ENCODE measurements around the gene TIFAB. TPM values are rescaled to one million over a fixed set of nuclear protein-coding genes. Genes with fewer than 3 reads are reported as not detected.

Gene TIFAB
- total RNA-seq, 1 experiment from 2014 or later = not detected

DNA sequence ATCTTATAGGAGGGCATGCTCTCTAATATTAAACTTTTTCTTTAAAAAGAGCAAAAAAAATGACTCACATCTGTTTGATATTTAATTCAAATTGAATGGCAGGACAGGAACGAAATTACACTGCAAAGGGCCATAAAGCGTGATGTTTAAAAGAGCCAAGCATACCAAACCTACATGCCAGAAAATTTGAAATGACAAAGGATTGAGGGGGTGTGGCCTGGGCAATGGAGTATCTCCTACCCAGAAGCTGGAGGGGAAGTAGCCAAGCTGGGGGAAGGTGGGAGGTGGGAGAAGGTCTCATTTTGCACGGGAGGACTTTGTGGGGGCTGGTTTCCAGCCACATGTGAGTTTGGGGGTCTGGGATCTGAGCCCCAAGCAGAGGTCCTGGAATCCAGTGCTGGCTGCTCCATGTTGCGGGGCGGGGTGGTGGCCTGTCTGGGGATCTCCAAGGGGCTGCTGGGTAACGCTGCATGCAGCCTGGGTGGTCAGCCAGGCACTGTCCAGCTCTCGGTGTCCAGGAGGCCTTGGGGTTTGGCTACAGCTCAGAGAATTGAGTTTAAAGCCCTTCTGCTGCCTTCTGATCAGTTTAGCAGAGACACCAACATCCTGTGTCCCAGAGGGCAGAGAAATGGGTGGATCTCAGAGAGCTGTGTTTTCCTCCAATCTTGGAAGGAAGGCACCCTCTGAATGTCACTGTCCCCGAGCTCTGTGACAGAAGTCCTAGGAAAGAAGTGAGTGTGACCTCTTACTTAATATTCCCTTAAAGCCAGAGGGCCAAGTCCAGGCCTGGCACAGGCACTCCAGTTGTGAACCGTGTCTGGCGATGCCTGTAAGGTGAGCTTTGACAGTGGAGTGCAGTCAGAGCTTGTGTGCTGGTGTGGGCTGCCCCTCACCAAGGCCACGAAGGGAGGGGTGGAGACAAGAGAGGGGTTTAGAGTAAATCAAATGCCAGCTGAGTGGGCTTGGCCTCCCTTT, 12.6 kb downstream of the TIFAB start:
- in situ Hi-C loops (cut with HindIII; ENCODE audit: low pct_unique_long_range_greater_than_20kb, low sequenced_read_pairs) = no loop called here
- DNase-seq (ENCODE audit: low read depth, low spot score) = no peak

DNA sequence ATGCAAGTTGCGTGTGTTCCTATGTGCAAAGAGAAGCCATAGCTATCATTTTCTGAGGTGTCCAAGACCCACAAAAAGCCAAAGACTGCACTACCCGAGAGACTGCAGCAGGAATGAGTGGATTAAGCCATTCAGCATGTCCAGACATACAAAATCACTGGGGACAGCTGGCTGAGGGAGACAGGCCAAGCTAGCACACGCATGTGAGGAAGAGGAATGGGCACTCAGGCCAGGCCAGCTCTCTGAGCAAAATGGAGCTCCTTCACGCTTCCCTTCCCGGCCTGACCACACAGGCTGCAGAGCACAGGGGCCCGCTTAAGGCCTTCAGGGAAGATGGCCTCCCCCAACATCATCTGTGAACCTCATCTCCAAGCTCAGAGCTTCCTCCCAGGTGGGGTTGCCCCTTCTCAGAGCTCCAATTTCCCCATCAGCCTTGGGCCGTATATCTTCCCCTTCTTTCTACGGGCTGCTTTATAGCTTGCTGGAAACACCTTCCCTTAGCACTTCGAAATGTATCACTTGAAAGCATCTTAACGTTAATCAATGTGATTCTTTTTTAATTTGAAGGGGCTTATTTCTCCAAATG, 13.4 kb downstream of the TIFAB start:
- no peak for DNase-seq (ENCODE audit: low read depth, low spot score)
- in situ Hi-C loops (cut with HindIII; ENCODE audit: low pct_unique_long_range_greater_than_20kb, low sequenced_read_pairs) = no loop called here

- peak; percentile 21 for DNase-seq (ENCODE audit: low read depth, low spot score)
- in situ Hi-C loops (cut with HindIII; ENCODE audit: low pct_unique_long_range_greater_than_20kb, low sequenced_read_pairs) = no loop called here
Observed at GRCh38 chr5:135437796-135438560, 14.2 kb downstream of the TIFAB start.

- in situ Hi-C loops (cut with HindIII; ENCODE audit: low pct_unique_long_range_greater_than_20kb, low sequenced_read_pairs) = no loop called here
- DNase-seq (ENCODE audit: low read depth, low spot score) = no peak
Observed at GRCh38 chr5:135437422-135437795, 14.7 kb downstream of the TIFAB start.

- in situ Hi-C loops (cut with HindIII; ENCODE audit: low pct_unique_long_range_greater_than_20kb, low sequenced_read_pairs) = no loop called here
- no peak for DNase-seq (ENCODE audit: low read depth, low spot score)
Observed at GRCh38 chr5:135436951-135437418, 15.2 kb downstream of the TIFAB start.

DNA sequence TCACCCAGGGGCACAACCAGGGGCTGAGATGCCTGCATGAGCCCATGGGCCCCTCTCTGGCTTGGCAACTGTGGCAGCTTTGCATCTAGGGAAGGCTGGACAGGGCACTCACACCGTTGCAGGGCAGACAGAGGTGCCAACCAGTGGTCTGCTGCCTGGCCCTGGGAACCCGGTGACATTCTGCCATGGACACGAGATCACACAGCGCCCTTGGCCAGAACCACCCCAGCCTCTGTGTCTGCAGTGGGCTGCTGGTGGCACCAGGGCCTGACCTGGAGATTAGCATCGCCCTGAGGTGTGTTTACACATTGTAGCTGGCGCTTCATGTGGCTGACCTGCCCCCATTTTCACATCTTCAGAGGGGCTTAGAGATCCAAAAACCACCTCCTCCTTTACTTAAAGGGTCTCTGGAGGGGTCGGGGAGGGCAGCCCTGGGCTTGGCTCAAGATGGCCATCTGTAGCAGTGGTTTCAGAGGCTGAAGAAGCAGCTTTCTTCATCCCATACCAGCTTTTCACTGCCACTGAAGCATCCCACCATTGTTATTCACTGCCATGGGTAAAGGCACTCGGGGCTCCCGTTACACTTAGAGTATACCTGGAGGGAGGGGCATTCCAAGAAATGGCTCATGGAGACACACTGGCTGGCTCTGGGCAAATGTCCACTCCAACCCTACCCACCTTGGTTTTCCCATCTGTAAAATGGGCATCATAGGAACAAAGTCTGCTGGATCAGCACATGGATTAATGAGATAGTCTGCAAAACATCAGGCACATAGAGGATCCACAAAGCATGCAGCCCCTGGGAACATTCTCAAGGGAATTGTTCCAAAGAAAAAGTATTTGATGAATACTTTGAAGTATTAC, 16.5 kb downstream of the TIFAB start:
- in situ Hi-C loops (cut with HindIII; ENCODE audit: low pct_unique_long_range_greater_than_20kb, low sequenced_read_pairs) = no loop called here

DNA sequence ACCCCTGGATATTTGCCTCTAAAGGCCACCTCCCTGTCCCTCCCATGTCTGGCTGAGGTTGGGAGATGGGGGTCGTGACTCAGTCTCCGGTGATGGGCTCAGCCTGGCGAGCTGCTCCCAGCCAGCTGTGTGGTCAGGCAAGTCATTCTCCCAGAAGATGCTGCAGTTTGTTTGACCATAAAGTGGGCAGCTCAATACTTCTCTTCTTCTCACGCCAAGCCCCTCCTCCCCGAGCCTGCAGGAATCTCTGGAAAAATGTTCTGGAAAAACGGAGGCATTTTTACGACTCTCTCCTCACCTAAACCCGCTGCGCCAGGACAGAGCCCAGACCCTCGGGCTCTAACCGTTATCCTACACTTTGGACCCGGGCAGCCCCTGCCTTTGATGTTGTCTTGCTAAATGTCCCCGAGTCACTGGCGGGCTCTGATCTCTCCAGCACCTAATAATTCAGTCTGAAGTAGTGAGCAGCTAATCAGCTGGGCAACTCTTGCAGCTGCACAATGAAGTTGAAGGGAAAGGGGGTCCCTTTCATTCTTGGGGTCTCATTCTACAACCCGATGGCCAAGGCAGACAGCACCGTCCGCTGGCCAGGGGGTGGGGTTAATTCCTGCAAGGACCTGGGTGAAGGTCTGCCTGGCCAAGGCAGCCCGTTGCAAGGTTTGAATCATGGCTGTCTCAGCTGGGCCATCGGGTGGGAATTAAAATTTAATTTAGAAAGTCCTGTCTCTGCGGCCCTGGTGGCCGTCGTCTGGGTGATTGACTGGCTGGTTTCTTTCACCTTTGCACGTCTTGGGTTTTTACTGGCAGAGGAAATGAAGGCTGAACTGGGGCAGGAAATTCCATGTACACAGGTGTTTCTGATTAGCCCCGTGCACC, 17.3 kb downstream of the TIFAB start:
- in situ Hi-C loops (cut with HindIII; ENCODE audit: low pct_unique_long_range_greater_than_20kb, low sequenced_read_pairs) = no loop called here

More for the DNA sequence above, 16.5 kb downstream of the TIFAB start:
- DNase-seq (ENCODE audit: low read depth, low spot score) = no peak

GRCh38 chr5:135433681-135434426, 18.3 kb downstream of the TIFAB start:
- no peak for DNase-seq (ENCODE audit: low read depth, low spot score)
- in situ Hi-C loops (cut with HindIII; ENCODE audit: low pct_unique_long_range_greater_than_20kb, low sequenced_read_pairs) = no loop called here

More for the DNA sequence above, 17.3 kb downstream of the TIFAB start:
- no peak for DNase-seq (ENCODE audit: low read depth, low spot score)

DNA sequence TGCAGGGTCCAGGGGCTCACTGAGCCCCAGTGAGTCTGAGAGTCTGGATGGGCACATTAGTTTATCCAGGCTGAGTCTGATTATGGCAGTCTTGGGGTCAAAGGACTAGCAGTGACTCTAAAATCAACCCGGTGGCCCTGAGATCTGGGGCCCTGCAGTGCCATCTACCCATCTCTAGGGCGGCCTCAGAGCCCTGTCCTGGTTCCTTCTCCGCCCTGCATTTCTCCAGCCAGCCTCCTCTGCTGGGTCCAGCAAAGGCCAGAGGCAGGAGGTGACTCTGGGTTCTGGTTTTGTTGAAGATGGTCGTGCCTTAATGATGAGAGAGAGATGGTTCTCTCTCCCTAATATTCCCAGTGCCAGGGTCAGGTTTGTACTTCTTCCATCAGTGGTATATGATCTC, 20.0 kb downstream of the TIFAB start:
- no peak for DNase-seq (ENCODE audit: low read depth, low spot score)
- in situ Hi-C loops (cut with HindIII; ENCODE audit: low pct_unique_long_range_greater_than_20kb, low sequenced_read_pairs) = no loop called here

DNA sequence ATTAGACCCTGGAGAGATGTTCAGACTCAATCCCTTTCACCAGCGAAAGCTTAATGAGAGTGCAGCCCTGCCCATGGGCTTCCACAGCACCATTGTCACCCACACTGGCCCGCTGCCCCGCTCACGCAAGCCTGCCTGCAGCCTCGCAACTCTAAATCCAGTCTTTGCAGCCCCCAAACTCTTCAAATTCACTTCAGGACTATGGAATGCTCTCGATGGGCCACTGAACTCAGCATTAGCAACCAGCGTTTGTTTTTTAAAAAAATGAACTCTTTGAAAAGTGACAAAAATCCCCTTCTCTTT, 22.1 kb downstream of the TIFAB start:
- no peak for DNase-seq (ENCODE audit: low read depth, low spot score)
- in situ Hi-C loops (cut with HindIII; ENCODE audit: low pct_unique_long_range_greater_than_20kb, low sequenced_read_pairs) = no loop called here

- in situ Hi-C loops (cut with HindIII; ENCODE audit: low pct_unique_long_range_greater_than_20kb, low sequenced_read_pairs) = no loop called here
- DNase-seq (ENCODE audit: low read depth, low spot score) = no peak
Observed at GRCh38 chr5:135429301-135430134, 22.6 kb downstream of the TIFAB start.

DNA sequence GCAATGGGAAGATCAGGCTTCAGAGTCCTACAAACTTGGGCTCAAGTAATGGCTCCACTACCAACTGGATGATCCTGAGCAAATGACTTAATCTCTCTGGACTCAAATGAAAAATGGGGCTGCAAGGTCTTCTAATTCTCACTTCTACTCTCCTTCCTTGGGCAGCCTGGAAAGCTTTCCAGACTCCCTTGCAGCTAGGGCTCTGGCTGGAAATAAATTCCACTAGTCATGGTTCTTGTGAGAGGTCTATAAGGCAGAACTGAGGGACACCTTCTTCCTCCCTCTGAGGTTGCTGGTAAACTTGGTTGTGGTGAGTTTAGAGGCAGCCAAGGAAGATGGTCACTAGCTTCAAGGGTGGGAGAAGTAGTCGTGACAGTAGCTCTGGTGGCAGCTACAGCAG, 23.6 kb downstream of the TIFAB start:
- in situ Hi-C loops (cut with HindIII; ENCODE audit: low pct_unique_long_range_greater_than_20kb, low sequenced_read_pairs) = no loop called here
- DNase-seq (ENCODE audit: low read depth, low spot score) = no peak

DNA sequence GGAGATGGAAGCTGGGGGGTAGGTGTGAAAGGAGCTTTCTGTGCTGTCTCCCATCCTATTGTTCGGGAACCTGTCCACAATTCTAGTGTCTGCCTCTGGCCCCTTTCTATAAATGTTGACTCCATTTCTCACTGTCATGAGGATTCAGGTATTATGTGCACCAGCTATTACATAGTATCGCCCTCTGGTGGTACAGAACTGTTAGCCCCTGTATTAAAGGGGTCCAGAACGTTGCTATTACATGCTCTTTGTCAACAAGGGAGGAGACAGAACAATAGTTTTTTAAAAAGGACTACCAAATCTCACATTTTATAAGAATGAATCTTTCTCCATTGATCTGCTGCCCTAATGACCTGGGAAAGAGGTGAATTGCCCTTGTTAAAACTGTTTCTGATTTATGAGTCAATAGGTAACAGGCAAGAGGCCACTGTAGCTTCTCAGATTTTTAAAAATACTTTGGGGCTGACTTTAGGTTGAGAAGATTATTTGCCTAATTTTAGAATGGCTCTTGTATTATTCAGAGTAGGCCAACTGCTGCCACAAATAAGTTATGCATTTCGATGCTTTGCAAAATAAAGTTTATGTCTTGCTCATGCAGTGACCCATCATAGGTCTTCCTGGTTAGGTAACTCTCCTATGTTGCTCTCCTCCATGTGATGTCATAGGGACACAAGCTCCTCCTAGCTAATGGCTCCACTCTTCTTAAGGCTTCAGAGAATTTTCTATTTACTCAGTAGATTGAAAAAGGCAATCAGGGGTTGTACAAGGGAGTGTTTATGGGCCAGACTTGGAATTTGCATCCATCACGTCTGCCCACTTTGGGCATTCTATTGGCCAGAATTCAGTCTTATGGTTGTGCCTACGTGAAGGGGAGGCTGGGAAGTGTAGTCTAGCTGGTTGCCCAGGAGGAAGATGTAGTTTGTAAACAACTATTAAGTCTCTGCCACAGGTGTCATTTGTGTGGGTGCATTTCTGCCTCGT, 25.8 kb downstream of the TIFAB start:
- in situ Hi-C loops (cut with HindIII; ENCODE audit: low pct_unique_long_range_greater_than_20kb, low sequenced_read_pairs) = no loop called here
- peak; percentile 72 for DNase-seq (ENCODE audit: low read depth, low spot score)

DNA sequence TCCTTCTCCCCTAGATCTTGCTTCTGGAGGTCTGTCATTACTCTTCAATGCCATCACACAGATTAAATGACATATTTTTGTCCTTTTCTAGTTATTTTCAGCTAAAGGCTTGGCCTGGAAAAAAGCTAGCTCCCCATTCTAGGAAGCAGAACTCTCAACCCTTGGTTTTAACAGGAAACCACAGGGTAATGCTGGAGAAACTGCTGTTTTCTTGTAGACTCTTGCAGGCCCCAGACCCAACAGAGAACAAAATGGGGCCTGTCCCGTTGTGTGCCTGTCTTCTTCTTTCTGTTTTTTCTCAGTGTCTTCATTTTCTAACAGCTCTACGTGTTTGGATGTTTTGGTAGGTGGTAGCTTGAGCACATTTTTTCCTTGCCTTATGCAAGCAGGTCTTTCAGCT, 26.5 kb downstream of the TIFAB start:
- no peak for DNase-seq (ENCODE audit: low read depth, low spot score)
- in situ Hi-C loops (cut with HindIII; ENCODE audit: low pct_unique_long_range_greater_than_20kb, low sequenced_read_pairs) = no loop called here

Measured in SK-MEL-5 (cell line).